Activated T-helper 1 cell treated with anti-CD3 and anti-CD28 coated beads, Interleukin-2, amount 50 U/mL, for 16 hours (primary cell): ENCODE results near the gene EPB41L2.
"Not testable (repeated sequence)": the region's sequence is repeated elsewhere in the genome, so short reads cannot be mapped to it uniquely, and the experiment has no call there.

Source experiments
- DNase-seq, 2 donors: peaks; one replicate each; pipeline ENCODE4 v3.0.0-alpha.2; 2020; ENCODE audit warnings: low read depth in 1 of 2, low spot score in 1 of 2

Gene EPB41L2

DNA sequence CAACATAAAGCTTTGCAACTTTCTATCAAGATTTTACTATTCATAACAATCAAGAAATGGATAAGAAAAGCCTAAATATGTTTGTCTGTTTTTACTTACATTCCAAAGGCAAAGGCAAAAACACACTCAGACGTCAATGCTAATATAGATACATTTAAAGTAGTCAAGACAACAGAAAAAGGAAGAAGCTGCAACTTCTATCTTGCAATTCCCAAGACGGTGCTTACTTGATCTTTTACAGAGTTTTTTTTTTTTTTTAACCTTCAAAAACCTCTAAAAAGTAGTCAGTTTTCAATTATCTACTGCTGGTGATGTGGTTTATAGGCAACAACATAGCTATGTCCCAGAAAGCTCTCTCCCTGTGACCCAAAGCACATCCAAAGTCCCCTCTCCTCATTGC, 58.1 kb downstream of the EPB41L2 start:
- no peak for DNase-seq

DNA sequence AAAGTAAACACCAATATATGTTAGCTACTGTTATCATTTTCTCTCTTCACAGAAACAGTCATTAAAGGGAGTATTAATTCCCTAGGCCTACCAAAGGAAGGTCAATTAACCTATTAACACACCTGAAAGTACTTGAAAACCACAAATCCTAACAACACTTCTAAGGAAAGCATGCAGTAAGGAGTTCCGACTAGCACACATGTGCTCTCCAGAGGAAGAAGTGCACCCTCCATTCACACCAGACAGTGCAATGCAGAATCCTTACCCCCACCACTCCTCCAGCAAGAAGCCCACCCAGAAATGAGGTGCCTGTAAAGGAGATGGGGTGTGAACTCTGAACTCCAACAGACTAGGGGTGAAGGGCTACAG, 58.7 kb downstream of the EPB41L2 start:
- no peak for DNase-seq

DNA sequence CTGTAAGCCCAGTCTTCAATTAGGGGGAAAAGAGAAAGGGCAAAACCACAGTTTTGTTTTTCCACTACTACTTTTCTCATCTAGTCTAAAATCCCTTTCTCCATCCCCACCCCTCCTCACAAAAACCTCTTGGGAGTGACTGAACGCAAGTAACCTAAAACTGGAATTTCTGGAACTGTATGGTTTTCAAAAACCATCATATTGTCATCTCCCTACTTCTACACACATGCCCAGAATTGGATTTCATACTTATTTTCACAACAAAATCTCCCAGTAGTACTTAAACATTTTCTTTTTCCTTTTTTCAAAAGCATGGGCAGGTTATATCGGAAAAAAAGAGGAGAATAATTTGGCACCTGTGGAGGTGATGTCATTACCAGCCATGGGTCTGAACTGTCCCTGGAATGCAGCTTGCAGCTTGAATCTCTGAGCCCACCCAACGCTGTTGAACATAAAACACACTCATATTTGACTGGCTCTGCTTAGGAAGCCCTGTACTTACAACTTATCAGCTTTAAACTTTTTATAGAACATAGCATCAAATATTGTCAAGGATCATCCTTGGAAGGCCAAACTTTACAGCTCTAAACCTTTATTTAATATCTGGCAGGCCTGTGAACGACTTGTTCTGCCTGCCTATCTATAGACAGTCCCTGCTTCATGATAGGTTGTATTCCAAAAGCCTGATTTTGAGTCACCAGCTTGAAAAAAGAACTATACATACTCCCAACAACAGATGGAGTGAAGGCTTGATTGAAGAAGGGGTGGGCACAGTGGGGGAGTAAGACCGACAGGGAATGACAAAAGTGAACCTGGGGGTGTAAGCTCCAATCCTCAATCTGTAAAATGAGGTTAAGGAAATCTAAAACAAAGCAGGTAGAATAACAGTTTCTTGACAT, 59.3 kb downstream of the EPB41L2 start:
- DNase-seq, result no peak

DNA sequence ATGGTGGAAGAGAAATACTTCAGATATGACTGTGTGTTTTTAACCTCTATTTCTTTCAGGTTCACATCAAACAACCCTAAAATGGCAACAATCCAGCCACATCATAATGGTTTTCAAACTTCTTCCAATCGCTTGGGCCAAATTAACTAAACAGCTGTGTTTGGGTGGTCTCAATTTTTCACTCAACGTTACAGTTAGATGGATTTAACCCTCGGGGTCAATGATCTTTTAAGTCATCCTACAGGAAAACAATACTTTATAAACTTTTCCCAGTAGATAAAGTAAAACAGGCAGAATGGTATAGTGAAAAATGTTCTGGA, 60.4 kb downstream of the EPB41L2 start:
- no peak for DNase-seq

- DNase-seq, result no peak
These were observed 60.9 kb downstream of the EPB41L2 start for GRCh38 chr6:131001945-131002660.

GRCh38 chr6:131001111-131001736, 61.8 kb downstream of the EPB41L2 start:
- no peak for DNase-seq

DNA sequence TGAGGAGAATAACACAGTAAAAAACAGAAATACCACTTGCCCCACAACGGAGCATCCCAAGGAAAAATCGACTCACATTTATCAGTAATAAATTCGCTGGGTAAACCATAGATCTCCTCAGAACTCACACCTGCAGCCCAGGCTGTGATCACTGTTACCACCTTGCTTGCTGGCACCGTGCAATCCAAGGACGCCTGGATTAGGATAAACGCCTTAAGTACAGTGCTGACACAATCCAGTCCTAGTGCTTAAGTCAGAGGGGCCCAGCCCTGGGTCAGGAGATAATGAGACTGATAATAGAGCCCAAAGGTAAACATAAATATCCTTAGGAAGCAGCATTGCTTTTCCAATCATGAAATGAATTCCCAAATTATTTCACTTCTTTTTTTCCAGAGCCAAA, 62.5 kb downstream of the EPB41L2 start:
- DNase-seq, result no peak

GRCh38 chr6:130997061-130997753, 65.8 kb downstream of the EPB41L2 start:
- no peak for DNase-seq

- DNase-seq, result no peak
These were observed 66.4 kb downstream of the EPB41L2 start for GRCh38 chr6:130996635-130997034.

- DNase-seq, result no peak
These were observed 67.1 kb downstream of the EPB41L2 start for GRCh38 chr6:130995783-130996447.

GRCh38 chr6:130994319-130995097, 68.5 kb downstream of the EPB41L2 start:
- no peak for DNase-seq

GRCh38 chr6:130993292-130993765, 69.7 kb downstream of the EPB41L2 start:
- DNase-seq, result no peak

- DNase-seq, result no peak
These were observed 71.5 kb downstream of the EPB41L2 start for GRCh38 chr6:130991422-130992137.

DNA sequence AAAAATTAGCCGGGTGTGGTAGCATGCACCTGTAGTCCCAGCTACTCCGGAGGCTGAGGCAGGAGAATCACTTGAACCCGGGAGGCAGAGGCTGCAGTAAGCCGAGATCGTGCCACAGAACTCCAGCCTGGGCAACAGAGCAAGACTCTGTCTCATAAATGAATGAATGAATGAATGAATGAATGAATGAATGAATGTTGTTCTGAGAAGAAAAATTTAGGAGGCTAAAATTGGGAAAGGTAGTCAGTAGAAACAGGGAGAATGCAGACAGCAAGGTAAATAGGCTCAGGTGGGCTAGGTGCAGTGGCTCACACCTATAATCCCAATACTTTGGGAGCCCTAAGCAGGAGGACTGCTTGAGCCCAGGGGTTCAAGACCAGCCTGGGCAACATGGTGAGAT, 75.5 kb downstream of the EPB41L2 start:
- not testable (repeated sequence) for DNase-seq

- no peak for DNase-seq
These were observed 77.9 kb downstream of the EPB41L2 start for GRCh38 chr6:130985115-130985514.

GRCh38 chr6:130982941-130983456, 80.0 kb downstream of the EPB41L2 start:
- no peak for DNase-seq

GRCh38 chr6:130982135-130982534, 80.9 kb downstream of the EPB41L2 start:
- no peak for DNase-seq

DNA sequence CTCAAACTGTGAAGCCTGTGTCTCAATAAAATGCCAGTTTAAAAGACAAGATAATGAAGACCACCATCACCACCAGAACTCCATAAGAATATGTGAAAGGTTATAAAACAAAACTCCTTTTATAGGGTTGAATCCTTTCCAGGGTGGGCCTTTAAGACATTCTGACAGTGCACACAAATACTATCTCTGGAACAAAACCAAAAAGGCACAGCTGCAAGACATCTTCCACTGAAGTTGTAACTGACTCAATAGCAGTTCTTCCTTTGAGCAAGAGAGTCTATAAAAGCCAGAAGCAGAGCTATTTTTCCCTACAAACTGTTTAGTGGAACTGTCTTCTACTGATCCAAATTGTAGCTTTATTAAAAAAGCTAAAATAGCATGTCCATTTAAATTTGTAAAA, 81.6 kb downstream of the EPB41L2 start:
- DNase-seq, result no peak

DNA sequence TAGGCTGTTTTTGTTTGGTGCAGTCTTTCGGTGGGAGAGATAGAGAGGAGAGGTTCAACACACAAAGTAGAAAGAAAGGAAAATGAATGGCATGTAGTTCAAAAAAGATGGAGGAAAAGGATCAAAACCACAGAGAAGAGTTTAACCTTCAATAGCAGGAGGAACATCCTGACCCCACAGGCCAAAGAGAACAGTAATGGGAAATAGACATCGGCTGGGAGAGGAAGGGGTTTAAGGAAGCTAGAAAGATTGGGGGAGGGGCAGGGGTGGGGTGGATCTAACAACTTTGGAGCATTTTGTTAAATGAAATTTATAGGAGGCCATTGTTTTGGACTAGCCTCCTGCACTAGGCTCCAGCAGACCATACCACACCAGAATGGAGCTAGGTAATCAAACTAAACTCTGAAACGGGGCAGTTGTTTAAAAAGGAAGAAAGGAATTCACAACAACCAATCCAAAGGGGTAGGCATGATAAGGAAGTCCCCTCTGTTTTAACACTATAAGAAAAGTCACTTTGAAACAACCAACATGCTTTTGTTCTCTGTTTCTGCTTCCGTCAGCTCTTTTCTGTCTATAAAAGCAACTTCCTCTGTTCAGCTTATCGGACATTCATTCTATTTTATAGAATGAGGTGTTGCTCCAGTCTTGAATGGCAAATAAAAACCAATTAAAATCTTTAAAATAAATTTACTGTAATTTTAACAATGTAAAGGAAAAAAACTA, 82.6 kb downstream of the EPB41L2 start:
- no peak for DNase-seq
